GM19099 (cell line): ENCODE results near the gene KANSL2.

Experiments
- POLR2A ChIP-seq: IDR thresholded peaks from 3 replicates; pipeline ENCODE4 v1.6.1; 2011; ENCODE audit warnings: low read depth; ENCODE audit not compliant: insufficient read length; ENCODE audit errors: extremely low read depth

KANSL2 gene

GRCh38 chr12:48686615-48687334, 4.7 kb upstream of the KANSL2 start:
- no peak for TF ChIP-seq POLR2A

DNA sequence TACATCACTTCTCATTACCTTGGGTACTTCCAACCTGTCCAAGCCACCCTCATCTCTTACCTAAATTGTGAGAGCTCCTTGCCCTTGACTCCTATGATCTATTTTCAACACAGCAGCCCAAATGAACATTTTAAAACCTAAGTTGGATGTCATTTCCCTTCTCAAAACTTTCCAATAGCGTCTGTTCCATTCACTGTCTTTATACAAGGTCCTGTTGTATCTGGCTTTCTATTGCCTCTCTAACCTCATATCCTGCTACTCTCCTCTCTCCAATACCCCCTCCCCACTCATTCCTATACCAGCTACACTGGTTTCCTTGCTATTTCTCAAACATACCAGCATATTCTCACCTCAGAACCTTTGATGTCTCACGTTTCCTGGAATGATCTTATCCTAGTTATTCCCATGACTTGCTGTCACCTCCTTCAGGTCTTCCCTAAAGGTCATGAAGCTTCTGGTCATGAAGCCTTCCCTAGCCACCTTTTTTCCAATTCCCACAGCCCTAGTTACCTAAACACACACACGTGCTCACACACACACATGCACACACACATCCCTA, 4.1 kb upstream of the KANSL2 start:
- no peak for TF ChIP-seq POLR2A

DNA sequence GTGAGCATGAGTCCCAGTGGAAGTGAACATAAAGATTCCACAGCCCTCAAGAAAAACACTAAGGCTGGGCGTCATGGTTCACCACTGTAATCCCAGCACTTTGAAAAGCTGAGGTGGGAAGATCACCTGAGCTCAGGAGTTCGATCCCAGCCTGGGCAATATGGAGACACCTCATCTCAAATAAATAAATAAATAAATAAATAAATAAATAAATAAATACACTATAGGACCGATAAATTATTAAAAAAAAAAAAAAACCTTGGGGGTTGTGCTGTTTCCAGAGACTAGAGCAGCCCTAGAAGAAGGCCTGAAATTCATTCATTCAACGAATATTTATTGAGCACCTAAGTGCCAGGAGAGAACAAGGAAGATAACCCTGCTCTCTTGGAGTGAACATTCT, 1.5 kb upstream of the KANSL2 start:
- no peak for TF ChIP-seq POLR2A

DNA sequence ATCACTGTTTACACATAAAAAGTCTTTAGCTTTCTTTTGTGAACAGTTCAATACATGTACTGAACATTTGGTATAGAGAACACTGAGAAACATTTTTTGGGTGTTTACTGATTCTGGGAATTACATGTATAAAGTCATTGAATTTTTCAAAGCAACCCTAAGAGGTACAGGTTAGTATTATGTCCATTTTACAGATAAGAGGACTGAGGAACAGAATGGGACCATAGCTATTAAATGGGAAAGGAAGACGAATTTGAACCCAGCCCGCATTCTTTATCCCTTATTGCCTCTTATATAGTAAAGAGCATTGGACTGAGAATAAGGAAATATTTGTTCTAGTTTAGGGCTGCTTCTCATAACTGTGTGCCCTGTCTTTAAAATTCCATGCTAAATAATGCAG, 889 bp upstream of the KANSL2 start:
- TF ChIP-seq POLR2A = no peak

DNA sequence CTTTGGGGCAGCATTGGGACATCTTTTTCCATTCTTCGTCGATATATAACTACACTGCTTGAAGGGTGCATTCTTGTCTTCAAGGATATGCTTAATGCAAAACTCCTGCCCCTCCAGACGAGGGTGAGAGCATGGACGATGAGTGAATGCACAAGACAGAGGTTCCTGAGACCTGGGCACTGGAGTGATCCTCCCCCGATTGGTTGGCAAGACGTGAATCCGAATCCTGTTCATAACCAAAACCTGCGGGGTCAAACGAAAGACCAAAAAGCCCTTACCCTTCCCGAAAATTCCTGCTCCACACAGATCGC, 684 bp downstream of the KANSL2 start:
- no peak for TF ChIP-seq POLR2A

DNA sequence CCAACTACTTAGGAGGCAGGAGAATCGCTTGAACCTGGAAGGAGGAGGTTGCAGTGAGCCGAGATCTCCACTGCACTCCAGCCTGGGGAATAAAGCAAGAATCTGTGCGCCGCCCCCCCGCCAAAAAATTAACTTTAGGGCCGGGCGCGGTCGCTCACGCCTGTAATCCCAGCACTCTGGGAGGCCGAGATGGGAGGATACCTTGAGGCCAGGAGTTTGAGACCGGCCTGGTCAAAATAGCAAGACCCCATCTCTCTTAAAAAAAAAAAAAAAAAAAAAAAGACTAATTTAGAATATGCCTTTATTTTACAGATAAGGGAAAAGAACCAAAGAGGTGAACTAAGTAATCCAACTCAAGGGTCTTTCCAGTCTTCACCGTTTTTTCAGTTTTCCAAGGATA, 1.2 kb downstream of the KANSL2 start:
- TF ChIP-seq POLR2A = no peak

DNA sequence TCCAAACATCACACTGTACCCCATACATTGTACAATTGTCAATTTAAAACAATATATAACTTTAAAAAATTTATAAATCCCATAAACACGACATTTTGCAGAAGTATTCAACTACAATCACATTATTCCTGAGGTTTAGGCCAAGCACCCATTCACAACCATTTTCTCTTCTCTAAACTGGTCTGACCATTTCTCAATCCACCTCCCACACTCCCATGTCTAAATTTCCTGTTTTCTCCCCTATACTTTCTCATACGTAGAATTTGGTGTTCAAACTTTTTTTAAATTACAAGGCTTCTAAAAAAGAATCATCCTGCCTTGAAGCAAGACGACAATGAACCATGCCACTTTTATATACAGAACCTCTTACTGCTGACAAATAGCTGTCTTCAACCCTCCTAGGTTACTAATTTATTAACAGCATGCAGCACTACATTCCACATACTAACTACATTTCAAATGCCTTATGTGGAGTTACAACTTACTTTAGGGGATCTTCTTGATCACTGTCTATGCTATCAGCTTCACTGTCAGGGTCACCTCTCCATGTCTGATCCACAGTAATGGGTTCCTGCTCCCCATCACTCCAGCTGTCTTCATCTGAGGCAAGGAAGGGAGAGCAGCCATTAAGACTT, 3.4 kb downstream of the KANSL2 start:
- TF ChIP-seq POLR2A = no peak

DNA sequence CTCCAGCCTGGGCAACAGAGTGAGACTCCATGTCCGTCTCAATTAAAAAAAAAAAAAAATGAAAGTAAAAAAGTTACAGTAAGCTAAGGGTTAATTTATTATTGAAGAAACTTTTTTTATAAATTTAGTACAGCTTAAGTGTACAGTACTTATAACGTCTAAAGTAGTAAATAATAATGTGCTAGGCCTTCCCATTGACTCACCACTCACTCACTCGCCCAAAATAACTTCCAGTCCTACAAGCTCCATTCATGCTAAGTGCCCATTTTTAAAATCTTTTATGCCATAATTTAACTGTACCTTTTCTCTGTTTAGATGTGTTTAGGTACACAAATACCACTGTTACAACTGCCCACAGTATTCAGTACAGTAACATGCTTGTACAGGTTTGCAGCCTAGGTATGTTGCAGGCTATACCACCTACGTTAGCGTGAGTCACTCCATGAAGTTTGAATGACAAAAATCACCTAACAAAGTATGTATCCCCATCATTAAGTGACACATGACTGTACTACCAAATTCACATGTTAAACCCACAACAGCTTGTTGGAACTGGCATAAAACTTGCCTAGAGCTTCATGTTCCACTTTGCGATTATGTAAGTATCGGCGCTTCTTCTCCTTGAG, 10.7 kb downstream of the KANSL2 start:
- TF ChIP-seq POLR2A = no peak

- TF ChIP-seq POLR2A = no peak
Observed at GRCh38 chr12:48668996-48669395, 13.0 kb downstream of the KANSL2 start.

DNA sequence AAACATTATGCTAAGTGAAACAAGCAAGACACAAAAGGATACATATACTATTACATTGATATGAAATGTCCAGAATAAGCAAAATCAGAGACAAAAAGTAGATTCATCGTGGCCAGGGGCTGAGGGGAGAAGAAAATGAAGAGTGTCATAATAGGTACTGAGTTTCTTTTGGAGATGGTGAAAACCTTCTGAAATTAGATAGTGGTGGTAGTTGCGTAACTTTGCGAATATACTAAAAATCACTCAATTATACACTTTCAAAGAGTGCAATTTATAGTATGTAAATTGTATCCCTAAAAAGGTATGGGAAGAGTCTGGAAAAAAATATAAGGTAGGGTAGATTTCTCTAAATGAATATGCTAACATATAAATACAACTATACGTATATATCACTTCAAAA, 22.2 kb downstream of the KANSL2 start:
- no peak for TF ChIP-seq POLR2A

DNA sequence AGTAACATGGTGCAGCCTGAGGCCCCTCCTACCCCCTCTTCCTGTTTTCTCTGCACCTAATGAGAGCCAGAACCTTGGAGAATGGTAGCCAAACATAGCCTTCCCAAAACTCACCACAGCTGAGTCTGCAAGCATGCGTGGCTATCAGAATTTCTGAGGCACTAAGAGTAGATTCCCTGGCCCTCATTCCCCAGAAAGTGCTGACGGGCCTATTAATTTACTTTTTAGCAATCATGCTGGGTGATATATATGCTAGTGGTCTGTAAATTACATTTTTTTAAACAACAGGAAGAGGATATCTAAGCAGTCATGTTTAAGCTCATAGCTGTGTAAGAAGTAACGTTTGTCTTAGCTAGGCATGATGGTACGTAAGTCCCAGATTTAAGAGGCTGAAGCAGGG, 30.4 kb downstream of the KANSL2 start:
- TF ChIP-seq POLR2A = no peak

DNA sequence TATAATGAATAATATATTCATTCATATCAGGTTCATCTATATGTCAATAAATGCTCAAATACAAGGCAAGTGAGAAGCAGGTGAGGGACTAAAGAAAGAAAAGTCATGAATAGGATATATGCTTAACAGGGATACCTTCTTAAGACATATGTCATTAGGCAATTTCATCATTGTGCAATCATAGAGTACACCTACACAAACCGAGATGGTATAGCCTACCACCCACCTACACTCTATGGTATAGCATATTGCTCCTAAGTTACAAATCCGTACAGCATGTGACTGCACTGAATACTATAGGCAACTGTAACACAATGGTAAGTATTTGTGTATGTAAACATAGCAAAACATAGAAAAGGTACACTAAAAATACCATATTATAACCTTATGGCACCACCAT, 39.0 kb downstream of the KANSL2 start:
- no peak for TF ChIP-seq POLR2A

DNA sequence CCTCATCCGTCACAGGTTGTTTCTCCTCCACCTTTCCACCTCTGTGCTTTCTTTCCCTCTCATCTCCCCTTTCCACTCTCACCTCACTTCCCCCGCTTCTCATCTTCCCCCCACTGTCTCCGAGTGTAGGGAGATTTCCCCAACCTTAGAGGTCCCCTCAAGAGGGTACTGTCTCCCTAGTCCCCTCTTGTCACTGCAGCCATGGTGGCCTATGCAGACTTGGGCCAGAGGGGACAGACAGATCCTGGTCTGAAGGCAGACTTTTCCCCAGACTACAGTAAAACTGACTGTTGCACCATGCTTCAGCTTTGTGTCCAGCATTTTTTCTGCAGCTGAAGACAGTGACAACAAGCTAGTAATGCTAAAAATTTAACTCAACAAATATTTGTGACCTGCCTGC, 41.2 kb downstream of the KANSL2 start:
- TF ChIP-seq POLR2A = no peak

GRCh38 chr12:48640428-48640827, 41.6 kb downstream of the KANSL2 start:
- TF ChIP-seq POLR2A = no peak

- no peak for TF ChIP-seq POLR2A
Observed at GRCh38 chr12:48631071-48631470, 51.0 kb downstream of the KANSL2 start.

- TF ChIP-seq POLR2A = no peak
Observed at GRCh38 chr12:48630346-48630745, 51.7 kb downstream of the KANSL2 start.

DNA sequence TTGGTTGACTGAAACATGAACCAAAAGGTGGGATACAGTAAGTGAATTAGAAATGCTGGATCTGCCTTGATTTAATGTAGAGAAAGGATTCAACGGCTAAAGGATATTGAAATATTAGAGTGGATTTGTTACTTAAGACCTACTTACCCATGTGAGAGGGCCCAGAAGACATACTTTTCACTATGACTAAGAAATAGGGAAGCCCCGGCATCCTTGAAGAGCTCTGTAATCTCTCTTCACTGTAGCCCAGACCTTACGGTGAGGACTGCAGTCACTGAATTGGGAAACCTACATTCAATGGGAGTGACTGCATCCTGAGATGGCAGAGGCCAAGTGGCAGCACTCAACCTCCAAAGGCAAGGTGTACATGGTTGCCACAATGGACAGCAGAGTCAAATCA, 52.5 kb downstream of the KANSL2 start:
- no peak for TF ChIP-seq POLR2A

DNA sequence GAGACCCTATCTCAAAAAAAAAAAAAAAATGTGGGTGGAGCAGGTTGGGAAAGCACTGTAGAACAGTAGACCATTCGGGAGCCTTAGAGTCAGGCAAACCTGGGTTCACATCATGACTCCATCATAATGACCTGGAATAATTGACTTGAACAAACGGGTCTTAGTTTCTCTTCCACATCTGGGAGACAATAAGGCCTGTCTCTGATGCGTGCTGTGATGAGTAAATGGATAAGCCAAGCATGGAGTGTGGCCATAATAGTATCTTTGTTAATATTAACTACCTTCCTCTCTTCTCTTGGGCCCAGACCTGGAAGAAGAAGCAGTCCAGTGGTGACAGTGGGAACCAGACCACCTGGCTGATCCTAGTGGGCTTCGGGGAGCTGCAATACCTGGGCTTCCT, 54.5 kb downstream of the KANSL2 start:
- no peak for TF ChIP-seq POLR2A
